Umbilical cord (tissue), 2 donors: ENCODE data around the gene SSH3. TPM values are rescaled to one million over a fixed set of nuclear protein-coding genes. Genes with fewer than 3 reads are reported as not detected.

Source experiments
- DNase-seq: peaks from one replicate; pipeline ENCODE4 v3.0.0-alpha.2; 2015; ENCODE audit warnings: low spot score
- total RNA-seq: library from RNA; depleted of rRNA; stranded (reverse); fragments of >200 nt; gene quantifications from one replicate; pipeline ENCODE4 v1.2.3, GENCODE V29; 2014; ENCODE audit warnings: low replicate concordance; ENCODE audit not compliant: insufficient read depth

SSH3 gene
- total RNA-seq = 7.5 TPM

- peak; percentile 80 for DNase-seq
These were observed at the start of gene SSH3 for GRCh38 chr11:67303132-67303834. TSS of gene SSH3 (plus strand) at chr11:67303530. CDS start at chr11:67303626, 96 bp downstream.

DNA sequence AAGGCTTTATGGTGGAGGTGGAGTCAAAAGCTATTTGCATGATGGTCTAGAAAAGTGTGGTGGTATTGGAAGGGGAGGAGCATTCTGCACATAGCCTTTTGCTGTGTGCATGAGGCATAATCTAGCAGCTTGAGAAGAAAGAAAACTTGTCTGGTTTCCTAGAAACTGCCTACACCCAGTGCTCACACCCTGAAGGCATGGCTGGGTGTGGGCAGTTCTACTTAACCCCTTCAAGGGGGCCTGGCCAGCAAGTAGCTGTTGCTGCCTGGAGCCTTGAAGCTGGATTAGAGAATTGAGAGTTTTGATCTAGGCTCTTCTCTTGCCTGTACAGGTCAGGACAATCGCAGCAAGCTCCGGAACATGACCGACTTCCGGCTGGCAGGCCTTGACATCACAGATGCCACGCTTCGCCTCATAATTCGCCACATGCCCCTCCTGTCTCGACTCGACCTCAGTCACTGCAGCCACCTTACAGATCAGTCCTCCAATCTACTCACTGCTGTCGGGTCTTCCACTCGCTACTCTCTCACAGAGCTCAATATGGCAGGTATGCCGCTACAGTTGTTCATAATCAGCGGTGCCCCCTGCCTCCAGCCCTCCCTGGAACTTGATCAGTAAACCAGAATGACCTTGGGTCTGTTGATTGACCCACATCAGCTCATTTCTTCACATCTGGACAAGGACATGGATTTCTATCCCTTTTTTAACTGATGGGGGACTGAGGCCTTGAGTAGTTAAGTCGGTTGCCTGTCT is 49.3 kb upstream of the SSH3 start:
- peak; percentile 82 for DNase-seq

DNA sequence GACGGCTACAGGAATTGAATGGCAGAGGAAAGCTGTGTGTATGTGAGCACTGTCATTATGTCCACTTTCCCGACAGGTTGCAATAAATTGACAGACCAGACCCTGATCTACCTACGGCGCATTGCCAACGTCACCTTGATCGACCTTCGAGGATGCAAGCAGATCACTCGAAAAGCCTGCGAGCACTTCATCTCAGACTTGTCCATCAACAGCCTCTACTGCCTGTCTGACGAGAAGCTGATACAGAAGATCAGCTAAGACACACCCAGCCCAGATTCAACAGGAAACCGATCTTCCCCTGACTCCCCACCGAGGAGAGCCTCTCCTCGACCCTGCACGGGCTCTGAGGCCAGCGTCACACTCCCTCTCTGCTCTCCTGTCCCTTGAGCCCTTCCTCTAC is 48.5 kb upstream of the SSH3 start:
- DNase-seq = no peak

DNA sequence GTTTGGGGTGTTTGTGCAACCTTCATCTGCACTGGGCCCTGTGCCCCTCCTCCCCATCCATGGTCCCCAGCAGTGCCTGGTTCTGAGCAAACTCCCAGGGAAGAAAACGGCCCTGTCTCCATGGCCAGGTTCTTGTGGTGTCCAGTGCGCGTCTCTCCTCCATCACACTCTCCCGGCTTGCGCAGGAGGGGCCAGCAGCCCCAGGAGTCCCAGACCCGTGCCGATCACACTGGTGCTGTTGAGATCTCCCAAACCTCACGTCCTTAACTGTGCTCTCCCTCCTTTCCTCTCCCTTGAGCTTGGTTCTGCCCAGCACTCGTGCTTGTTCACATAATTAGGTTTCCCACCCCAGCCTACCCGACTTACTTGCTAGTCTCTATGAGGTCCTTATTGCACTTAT is 48.0 kb upstream of the SSH3 start:
- DNase-seq = no peak

DNA sequence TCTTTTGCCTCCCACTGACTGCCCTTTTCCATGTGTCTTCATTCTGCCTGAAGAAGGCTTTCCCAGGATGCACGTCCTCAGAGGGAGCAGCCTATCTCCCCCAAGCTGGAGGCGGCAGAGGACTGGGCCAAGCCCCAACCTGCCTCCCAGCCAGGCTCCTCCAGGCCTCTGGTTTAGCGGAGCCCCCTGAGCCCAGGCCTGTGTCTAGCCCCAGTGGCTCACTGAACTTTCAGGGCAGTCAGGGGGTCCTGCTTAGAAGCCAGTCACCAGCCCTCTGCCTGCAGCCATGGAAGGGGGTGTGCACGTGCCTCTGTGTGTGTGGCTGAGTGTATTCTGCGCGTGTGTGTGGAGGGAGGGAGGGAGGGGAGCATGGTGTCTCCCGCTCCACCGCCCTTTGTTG is 47.5 kb upstream of the SSH3 start:
- DNase-seq = no peak

- DNase-seq = no peak
These were observed 46.7 kb upstream of the SSH3 start for GRCh38 chr11:67256477-67257135.

- DNase-seq = no peak
These were observed 42.9 kb upstream of the SSH3 start for GRCh38 chr11:67260406-67260805.

DNA sequence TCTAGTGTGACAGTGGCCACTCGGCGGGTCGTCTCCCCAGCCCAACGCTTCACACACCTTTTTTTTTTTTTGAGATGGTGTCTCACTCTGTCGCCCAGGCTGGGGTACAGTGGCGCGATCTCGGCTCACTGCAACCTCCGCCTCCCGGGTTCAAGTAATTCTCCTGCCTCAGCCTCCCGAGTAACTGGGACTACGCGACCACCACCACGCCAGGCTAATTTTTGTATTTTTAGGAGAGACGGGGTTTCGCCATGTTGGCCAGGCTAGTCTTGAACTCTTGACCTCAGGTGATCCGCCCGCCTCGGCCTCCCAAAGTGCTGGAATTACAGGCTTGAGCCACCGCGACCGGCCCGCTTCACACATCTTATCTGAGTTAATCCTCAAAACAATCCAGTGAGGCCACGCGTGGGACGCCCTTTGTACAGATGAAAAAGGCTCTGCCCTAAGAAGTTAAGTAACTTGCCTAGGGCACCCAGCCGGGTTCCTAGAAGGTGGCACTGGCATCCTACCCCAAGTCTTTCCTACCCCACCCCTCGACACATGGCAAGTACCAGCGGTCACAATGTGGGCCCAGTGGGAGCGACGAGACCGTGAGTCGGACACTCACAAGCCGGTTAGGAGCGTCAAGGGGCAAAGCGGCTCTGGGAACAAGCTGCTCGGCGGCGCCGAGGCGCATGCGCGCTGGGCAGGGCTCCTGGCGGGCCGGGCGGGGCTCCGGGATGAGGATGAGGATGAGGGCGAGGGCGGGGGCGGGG is 42.3 kb upstream of the SSH3 start:
- DNase-seq = peak; percentile 79

DNA sequence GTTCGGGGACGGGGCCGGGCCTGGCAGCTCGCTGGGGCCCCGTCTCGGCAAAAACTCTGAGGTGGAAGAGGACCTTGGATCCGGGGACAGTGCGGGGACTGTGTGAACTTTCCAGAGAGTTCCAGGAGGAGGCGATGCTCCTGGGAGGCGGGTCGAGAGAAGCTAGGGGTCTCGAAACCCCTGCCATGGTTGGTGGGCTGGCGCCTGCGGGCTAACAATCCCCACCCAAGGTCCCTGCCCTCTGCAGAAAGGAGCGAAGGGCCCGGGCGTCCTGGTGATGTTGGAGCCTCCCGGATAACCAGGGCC is 41.7 kb upstream of the SSH3 start:
- DNase-seq = no peak

DNA sequence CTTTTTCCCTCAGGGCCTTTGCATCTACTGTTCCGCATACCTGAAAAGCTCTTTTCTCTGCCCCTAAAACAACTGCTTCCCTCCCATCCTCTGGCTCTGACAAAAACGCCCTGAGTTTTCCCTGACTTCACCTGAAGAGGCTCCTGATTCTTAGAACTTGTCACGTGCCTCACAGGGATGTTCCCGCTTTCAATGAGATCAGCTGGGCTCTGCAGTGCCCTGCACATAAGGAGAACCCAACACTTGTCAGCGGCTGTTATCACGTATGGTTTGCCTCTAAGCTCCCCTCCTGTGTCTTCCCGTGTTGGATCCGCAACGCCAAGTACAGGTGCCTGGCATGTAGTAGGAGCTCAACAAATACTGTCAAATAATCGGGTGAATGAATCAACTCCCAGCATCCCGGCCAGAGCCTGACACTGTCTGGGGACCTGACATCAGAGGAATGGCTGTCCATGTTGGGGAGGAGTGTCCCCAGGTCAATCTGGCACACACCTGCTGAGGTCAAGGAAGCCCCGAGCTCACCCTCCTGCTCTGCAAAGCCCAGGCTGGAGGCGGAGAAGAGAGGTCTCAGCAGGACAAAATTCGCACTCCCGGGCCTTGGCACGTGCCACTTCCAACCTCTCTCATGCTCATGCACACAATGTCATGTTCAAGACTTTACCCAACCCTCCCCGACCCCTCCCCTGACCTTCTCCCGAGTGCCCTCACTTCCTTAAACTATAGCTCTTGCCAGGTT is 41.2 kb upstream of the SSH3 start:
- DNase-seq = no peak

DNA sequence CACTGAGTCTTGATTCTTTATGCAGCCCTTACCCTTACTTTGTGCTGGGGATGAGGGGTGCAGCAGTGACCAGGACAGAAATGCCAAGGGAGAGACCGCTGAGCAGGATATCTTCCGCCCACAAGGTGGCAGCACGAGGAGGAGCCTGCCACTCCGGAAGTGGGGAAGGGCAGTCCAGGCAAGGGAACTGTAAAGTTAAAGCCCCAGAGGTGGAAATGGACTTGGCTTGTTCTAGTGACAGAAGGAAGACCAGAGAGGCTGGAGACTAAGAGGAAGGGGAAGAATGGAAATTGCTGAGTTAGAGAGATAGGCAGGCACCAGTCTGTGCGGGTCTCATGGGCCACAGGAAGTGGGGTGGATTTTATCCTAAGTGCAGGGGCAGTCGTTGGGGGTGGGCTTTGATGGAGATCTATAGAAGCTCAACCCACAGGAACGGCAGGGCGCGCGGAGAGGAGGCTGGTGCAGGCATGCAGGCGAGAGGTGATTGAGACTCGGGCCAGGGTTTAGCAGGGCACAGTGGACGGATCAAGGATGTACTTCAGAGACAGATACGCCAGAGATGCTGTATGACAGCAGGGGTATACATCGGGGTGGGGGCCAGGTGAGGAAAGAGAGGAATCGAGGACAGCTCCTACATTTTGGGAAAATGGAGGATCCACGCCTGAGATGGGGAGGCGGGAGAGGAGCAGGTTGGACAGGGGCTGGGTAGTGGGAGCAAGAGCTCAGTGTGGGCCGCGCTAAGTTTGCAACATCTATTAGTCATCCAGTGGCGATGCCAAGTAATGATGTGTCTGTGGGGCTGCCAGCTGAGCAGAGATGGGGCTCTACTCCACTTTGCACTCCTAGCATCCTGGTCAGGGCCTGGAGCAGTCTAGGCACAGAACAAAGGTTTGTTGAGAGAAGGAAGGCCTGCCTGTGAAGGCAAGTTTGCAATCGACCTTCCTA is 40.3 kb upstream of the SSH3 start:
- peak; percentile 84 for DNase-seq

GRCh38 chr11:67264260-67264659 is 39.1 kb upstream of the SSH3 start:
- no peak for DNase-seq

DNA sequence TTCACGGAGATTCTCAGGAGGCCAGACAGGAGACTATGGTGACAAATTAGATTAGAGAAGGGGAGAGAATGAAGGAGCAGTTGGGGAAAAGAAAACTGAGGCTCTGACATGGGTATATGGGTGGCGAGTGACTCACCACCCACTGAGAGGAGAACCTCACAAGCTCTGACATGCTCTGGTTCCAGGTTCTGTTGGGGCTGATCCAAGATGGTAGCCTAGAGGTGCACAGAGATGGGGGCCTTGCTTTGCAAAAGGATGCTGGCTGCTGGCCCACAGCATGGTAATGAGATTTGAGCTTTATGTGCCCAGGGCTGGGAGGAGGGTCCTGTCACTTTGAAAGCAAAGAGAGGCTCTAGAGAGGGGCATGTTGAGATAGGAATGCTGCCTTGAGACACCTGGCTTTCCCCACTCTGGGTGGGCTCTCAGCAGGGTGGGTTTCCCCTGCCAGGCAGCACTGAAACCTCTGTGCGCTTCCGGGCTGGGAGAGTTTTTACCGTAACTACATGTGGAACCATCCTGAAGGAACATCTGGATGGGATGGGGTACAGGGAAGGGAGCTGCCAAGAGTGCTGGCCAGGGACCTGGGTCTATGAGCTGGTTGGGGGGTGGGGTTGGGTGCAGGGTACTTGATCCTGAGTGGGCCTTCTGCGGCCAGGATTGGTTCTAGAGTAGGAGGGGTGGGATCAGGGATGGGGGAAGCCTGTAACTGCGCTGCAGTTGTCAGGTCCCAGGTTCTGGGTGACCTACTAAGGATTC is 38.3 kb upstream of the SSH3 start:
- no peak for DNase-seq

GRCh38 chr11:67265633-67266448 is 37.5 kb upstream of the SSH3 start:
- DNase-seq = peak; percentile 59

DNA sequence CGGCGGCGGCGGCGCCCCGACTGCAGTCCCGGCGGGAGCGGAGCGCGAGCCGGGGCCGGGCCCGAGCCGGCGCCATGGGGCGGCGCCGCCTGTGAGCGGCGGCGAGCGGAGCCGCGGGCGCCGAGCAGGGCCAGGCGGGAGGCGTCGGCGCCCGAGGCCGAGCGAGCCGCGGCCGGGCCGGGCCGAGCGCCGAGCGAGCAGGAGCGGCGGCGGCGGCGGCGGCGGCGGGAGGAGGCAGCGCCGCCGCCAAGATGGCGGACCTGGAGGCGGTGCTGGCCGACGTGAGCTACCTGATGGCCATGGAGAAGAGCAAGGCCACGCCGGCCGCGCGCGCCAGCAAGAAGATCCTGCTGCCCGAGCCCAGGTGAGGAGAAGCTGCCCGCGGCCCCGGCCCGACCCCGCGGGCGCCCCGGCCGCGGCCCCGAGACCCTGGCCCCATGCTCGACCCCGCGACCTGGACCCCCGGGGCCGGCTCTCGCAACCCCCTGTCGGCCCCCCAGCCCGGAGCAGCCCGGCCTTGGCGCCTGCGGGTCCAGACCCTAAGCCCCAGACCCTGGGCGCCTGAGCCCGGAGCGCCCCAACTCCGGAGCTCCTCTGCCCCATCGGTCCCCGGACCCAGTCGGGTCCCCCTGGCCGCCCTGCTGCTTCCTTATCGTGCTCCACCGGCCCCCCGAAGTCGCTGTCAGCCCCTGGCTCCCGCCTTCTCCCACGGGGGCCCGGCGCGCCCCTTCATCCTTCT is 36.7 kb upstream of the SSH3 start, which contains the start of gene GRK2:
TSS of gene GRK2 (plus strand) at position 25 of the 739 bp plus-strand sequence. CDS start at position 252, 227 bp downstream.
- peak; percentile 40 for DNase-seq

- no peak for DNase-seq
These were observed 35.9 kb upstream of the SSH3 start for GRCh38 chr11:67267188-67268080.
